Activated naive CD4-positive, alpha-beta T cell treated with Interleukin-2 at 50 U/mL for 16 hours (primary cell): ENCODE measurements around the gene SEZ6L.

Experiments used
- DNase-seq: peaks from one replicate; pipeline ENCODE4 v3.0.0-alpha.2; 2020

The SEZ6L gene

GRCh38 chr22:26304730-26305129 lies 135.5 kb downstream of the SEZ6L start:
- no peak for DNase-seq

GRCh38 chr22:26308467-26308866 lies 139.2 kb downstream of the SEZ6L start:
- no peak for DNase-seq

GRCh38 chr22:26310616-26311015 lies 141.4 kb downstream of the SEZ6L start:
- DNase-seq, result no peak

- DNase-seq, result no peak
Measured at GRCh38 chr22:26313291-26313690, 144.0 kb downstream of the SEZ6L start.

GRCh38 chr22:26314171-26314570 lies 144.9 kb downstream of the SEZ6L start:
- no peak for DNase-seq

GRCh38 chr22:26314656-26315055 lies 145.4 kb downstream of the SEZ6L start:
- no peak for DNase-seq

- DNase-seq, result no peak
Measured at GRCh38 chr22:26316732-26317285, 147.5 kb downstream of the SEZ6L start.

GRCh38 chr22:26318975-26319374 lies 149.7 kb downstream of the SEZ6L start:
- no peak for DNase-seq

- DNase-seq, result no peak
Measured at GRCh38 chr22:26320447-26320846, 151.2 kb downstream of the SEZ6L start.

GRCh38 chr22:26321469-26321913 lies 152.2 kb downstream of the SEZ6L start:
- no peak for DNase-seq

- no peak for DNase-seq
Measured at GRCh38 chr22:26322179-26322905, 153.1 kb downstream of the SEZ6L start.

GRCh38 chr22:26323013-26323412 lies 153.8 kb downstream of the SEZ6L start:
- no peak for DNase-seq

GRCh38 chr22:26324150-26324549 lies 154.9 kb downstream of the SEZ6L start:
- DNase-seq, result no peak

- no peak for DNase-seq
Measured at GRCh38 chr22:26325641-26326040, 156.4 kb downstream of the SEZ6L start.

GRCh38 chr22:26326803-26327202 lies 157.5 kb downstream of the SEZ6L start:
- DNase-seq, result no peak

GRCh38 chr22:26327306-26327705 lies 158.0 kb downstream of the SEZ6L start:
- DNase-seq, result no peak

GRCh38 chr22:26328221-26328620 lies 159.0 kb downstream of the SEZ6L start:
- no peak for DNase-seq

GRCh38 chr22:26330971-26331625 lies 161.8 kb downstream of the SEZ6L start:
- DNase-seq, result peak; percentile 56

GRCh38 chr22:26333088-26333800 lies 164.0 kb downstream of the SEZ6L start:
- DNase-seq, result no peak

GRCh38 chr22:26334232-26334631 lies 165.0 kb downstream of the SEZ6L start:
- no peak for DNase-seq

- no peak for DNase-seq
Measured at GRCh38 chr22:26336773-26337172, 167.5 kb downstream of the SEZ6L start.

GRCh38 chr22:26339755-26340154 lies 170.5 kb downstream of the SEZ6L start:
- DNase-seq, result no peak

GRCh38 chr22:26342745-26343410 lies 173.6 kb downstream of the SEZ6L start:
- no peak for DNase-seq
